HL-60 (cell line): ENCODE data around the gene APOL3.

Source experiments
- DNase-seq, 2 experiments: peaks; one replicate each; pipeline ENCODE4 v3.0.0-alpha.2; 2010 to 2020; ENCODE audit warnings: low read depth in 1 of 2, low spot score in 1 of 2
- H3K27ac ChIP-seq: fragments of 250-450 bp; sonication (Bioruptor Pico); replicated peaks from 2 replicates; pipeline ENCODE4 v1.5.1; 2020; ENCODE audit warnings: mild to moderate bottlenecking, moderate library complexity
- H3K27me3 ChIP-seq: fragments of 250-450 bp; sonication (Bioruptor Pico); 2 replicates; pipeline ENCODE4 v1.5.1; 2021; ENCODE audit warnings: mild to moderate bottlenecking, moderate library complexity; ENCODE audit not compliant: insufficient read depth, poor library complexity, severe bottlenecking
- H3K4me3 ChIP-seq: replicated peaks from 2 replicates; pipeline ENCODE4 v1.5.1; 2011; ENCODE audit warnings: mild to moderate bottlenecking, control low read depth, low read length; ENCODE audit not compliant: insufficient read depth
- GABPA ChIP-seq: IDR thresholded peaks from 2 replicates; pipeline ENCODE4 v1.6.1; 2012; ENCODE audit warnings: low read depth
- POLR2AphosphoS5 ChIP-seq: IDR thresholded peaks from 2 replicates; pipeline ENCODE4 v1.6.1; 2012; ENCODE audit warnings: low read depth
- SPI1 ChIP-seq: IDR thresholded peaks from 2 replicates; pipeline ENCODE4 v1.6.1; 2012; ENCODE audit warnings: low read depth, mild to moderate bottlenecking, borderline replicate concordance
- TF ChIP-seq, protein P1 (sequence below): IDR thresholded peaks from 2 replicates; pipeline ENCODE4 v1.6.1; 2012; ENCODE audit warnings: low read depth; ENCODE audit not compliant: insufficient replicate concordance
- TF ChIP-seq, protein P2 (sequence below): IDR thresholded peaks from one replicate; pipeline ENCODE4 v1.5.1; 2011; ENCODE audit warnings: low read length, control low read depth, inconsistent platforms; ENCODE audit not compliant: insufficient read depth

Gene APOL3

DNA sequence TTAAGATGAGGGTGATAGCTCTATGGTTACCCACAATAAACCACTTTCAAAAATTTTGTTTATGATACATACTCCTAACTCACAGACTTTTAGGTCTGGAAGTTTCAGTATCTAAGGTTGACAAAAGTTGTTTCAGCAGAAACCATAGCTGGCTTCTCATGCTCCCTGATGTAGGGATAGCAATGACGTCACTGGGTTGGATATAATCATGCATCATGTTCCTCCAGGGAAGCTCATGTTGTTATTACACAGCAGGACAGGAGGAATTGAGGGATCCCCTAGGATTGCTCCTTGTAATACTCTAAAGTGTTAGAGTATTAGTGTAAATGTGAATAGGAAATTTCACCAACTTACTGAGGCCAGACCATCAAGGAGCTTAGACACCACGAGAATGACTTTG, 23.6 kb downstream of the APOL3 start:
- DNase-seq = no peak
- H3K27me3 ChIP-seq = no peaks in the 10 kb centered on the region
- H3K4me3 ChIP-seq = no peak overlapping the region
- TF ChIP-seq, protein P1, sequence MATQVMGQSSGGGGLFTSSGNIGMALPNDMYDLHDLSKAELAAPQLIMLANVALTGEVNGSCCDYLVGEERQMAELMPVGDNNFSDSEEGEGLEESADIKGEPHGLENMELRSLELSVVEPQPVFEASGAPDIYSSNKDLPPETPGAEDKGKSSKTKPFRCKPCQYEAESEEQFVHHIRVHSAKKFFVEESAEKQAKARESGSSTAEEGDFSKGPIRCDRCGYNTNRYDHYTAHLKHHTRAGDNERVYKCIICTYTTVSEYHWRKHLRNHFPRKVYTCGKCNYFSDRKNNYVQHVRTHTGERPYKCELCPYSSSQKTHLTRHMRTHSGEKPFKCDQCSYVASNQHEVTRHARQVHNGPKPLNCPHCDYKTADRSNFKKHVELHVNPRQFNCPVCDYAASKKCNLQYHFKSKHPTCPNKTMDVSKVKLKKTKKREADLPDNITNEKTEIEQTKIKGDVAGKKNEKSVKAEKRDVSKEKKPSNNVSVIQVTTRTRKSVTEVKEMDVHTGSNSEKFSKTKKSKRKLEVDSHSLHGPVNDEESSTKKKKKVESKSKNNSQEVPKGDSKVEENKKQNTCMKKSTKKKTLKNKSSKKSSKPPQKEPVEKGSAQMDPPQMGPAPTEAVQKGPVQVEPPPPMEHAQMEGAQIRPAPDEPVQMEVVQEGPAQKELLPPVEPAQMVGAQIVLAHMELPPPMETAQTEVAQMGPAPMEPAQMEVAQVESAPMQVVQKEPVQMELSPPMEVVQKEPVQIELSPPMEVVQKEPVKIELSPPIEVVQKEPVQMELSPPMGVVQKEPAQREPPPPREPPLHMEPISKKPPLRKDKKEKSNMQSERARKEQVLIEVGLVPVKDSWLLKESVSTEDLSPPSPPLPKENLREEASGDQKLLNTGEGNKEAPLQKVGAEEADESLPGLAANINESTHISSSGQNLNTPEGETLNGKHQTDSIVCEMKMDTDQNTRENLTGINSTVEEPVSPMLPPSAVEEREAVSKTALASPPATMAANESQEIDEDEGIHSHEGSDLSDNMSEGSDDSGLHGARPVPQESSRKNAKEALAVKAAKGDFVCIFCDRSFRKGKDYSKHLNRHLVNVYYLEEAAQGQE = no peak
- TF ChIP-seq SPI1 (no peak), POLR2AphosphoS5 (no peak), GABPA (no peak)
- TF ChIP-seq, protein P2, sequence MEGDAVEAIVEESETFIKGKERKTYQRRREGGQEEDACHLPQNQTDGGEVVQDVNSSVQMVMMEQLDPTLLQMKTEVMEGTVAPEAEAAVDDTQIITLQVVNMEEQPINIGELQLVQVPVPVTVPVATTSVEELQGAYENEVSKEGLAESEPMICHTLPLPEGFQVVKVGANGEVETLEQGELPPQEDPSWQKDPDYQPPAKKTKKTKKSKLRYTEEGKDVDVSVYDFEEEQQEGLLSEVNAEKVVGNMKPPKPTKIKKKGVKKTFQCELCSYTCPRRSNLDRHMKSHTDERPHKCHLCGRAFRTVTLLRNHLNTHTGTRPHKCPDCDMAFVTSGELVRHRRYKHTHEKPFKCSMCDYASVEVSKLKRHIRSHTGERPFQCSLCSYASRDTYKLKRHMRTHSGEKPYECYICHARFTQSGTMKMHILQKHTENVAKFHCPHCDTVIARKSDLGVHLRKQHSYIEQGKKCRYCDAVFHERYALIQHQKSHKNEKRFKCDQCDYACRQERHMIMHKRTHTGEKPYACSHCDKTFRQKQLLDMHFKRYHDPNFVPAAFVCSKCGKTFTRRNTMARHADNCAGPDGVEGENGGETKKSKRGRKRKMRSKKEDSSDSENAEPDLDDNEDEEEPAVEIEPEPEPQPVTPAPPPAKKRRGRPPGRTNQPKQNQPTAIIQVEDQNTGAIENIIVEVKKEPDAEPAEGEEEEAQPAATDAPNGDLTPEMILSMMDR = no peak
- H3K27ac ChIP-seq = no peak overlapping the region

DNA sequence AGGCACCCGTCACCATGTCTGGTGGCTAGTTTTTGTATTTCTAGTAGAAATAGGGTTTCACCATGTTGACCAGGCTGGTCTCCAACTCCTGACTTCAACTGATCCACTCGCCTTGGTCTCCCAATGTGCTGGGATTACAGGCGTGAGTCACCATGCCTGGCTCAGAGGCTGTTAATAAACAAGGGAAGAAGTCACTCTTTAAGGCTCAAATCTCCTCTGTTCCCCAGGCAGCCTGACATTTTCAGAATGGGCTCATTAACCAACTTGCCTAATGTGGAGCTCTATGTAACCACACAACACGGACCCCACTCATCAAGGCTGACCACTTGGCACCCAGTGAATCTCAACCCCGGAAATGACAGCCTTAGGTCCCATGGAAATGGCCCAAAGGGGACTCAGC, 24.1 kb downstream of the APOL3 start:
- no peak overlapping the region for H3K27ac ChIP-seq
- no peaks in the 10 kb centered on the region for H3K27me3 ChIP-seq
- H3K4me3 ChIP-seq = no peak overlapping the region
- no peak for DNase-seq
- TF ChIP-seq GABPA = no peak
- TF ChIP-seq POLR2AphosphoS5 = no peak
- TF ChIP-seq, protein P1 = no peak
- TF ChIP-seq SPI1 = no peak
- TF ChIP-seq, protein P2 = no peak

DNA sequence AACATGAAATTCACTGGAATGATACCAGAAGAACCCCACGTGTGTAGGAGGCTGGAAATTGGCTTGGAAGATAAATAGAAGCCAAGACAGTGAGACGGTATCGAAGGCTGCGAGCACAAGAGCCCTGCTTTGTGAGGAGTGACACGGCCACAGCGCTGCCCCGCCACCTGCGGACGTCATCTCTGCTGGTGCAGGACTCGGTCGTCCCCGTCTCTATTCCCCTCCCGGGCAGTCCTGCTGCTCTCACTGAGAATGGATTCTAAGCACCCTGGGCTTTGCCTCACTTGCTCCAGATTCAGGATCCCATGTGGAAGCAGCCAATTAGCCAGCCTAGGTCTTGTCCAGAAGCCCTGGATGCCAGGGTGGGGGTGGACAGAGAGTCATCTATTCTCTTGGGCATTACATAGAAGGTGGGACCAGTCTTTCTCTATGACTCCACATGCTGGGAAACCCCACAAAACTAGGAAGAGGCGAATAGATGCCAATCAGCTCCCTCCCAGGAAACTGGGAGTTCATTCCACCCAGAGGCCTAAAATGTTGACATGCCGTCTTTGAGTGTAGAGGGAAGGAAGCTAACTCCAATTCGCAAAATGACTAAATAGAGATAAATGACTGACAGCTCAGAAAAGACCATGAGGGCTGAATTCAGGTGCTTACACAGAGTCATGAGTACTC, 25.1 kb downstream of the APOL3 start:
- Histone ChIP-seq H3K27me3 (peaks cover 1% of the 10 kb centered on the region), H3K27ac (no peak overlapping the region), H3K4me3 (no peak overlapping the region)
- no peak for DNase-seq
- TF ChIP-seq, protein P1 = no peak
- TF ChIP-seq GABPA = no peak
- TF ChIP-seq, protein P2 = no peak
